ENCODE results near the gene PDE8B.

DNA sequence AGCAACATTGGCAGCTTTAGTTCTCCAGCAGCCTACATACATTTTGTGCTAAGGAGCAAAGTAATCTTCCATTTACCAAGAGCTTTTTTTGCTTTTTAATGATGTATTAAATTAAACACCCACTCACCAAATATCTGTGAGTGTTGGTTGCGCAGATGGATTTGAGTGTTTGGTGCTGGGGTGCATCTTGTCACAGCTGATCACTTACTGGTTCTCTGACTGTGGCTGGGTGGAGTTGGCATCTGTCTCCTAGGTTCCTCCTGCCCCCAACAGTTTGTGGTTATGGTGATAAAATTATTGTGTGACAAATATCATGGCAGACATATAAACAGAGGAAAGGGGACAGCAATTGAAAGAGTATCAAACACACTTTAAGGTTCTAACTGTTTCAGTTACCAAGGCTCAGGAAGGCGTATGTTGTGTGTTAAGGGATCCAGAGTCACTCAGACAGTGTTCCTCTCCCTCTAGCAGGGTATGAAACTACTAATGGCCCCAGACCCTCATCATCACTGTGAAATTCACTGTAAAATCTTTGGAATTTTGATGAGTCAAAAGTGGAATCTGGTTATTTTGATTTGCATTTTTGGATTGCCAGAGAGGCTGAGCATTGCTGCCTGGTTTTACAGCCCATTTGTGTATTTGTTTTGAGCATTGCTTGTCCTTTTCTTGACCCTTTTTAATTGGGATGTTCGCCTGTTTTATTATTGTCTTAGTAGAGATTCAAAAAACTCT, 81.7 kb downstream of the PDE8B start:
- TF ChIP-seq, protein P1, sequence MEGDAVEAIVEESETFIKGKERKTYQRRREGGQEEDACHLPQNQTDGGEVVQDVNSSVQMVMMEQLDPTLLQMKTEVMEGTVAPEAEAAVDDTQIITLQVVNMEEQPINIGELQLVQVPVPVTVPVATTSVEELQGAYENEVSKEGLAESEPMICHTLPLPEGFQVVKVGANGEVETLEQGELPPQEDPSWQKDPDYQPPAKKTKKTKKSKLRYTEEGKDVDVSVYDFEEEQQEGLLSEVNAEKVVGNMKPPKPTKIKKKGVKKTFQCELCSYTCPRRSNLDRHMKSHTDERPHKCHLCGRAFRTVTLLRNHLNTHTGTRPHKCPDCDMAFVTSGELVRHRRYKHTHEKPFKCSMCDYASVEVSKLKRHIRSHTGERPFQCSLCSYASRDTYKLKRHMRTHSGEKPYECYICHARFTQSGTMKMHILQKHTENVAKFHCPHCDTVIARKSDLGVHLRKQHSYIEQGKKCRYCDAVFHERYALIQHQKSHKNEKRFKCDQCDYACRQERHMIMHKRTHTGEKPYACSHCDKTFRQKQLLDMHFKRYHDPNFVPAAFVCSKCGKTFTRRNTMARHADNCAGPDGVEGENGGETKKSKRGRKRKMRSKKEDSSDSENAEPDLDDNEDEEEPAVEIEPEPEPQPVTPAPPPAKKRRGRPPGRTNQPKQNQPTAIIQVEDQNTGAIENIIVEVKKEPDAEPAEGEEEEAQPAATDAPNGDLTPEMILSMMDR (IDR thresholded peaks at IDR 0.05): no peak
- TF ChIP-seq POLR2AphosphoS5 (IDR thresholded peaks at IDR 0.05): no peak
- no peak for TF ChIP-seq POLR2A (IDR thresholded peaks at IDR 0.05)

Data from suprapubic skin (tissue), 4 donors.